ENCODE data around the gene GRIA3.

GRIA3 gene

DNA sequence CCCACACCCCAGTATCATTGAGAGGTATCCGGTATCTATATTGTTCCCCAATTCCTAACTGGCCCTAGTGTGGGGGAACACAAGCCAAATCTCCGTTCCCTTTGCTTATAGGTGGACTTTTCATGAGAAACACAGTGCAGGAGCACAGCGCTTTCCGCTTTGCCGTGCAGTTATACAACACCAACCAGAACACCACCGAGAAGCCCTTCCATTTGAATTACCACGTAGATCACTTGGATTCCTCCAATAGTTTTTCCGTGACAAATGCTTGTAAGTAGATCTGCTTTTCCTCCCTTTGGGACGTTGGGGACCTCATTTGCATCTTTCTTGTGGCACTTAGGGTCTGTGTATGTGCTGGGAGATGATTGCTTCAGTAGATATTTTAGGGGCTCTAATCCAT is 1.6 kb downstream of the GRIA3 start:
- H4K20me1 ChIP-seq (ENCODE audit: insufficient read depth, low read length) = no peaks in the 10 kb centered on the region
- H3K27ac ChIP-seq (ENCODE audit: low read length) = no peak overlapping the region
- no peak overlapping the region for H3K4me3 ChIP-seq (ENCODE audit: low read depth in 1 of 2, low read length in 2 of 2)
- no peak overlapping the region for H3K9ac ChIP-seq (ENCODE audit: low read depth, low read length)
- H3K9me3 ChIP-seq (ENCODE audit: insufficient read depth, low read length, severe bottlenecking) = no peaks in the 10 kb centered on the region
- no peak for DNase-seq
- H2AFZ ChIP-seq (ENCODE audit: low read depth, low read length) = no peak overlapping the region
- no peaks in the 10 kb centered on the region for H3K4me1 ChIP-seq (ENCODE audit: insufficient read depth, low read length)
- H3K36me3 ChIP-seq (ENCODE audit: insufficient read depth, low read length) = no peaks in the 10 kb centered on the region
- ATAC-seq (ENCODE audit: insufficient read depth, low read depth) = no peak
- H3K79me2 ChIP-seq (ENCODE audit: insufficient read depth, low read length) = no peaks in the 10 kb centered on the region
- H3K27me3 ChIP-seq (ENCODE audit: insufficient read depth, low read length, poor library complexity) = no peaks in the 10 kb centered on the region
- no peak for TF ChIP-seq EZH2 (IDR thresholded peaks at IDR 0.05; ENCODE audit: borderline replicate concordance, low read depth, low read length, severe bottlenecking)
- TF ChIP-seq, protein P1, sequence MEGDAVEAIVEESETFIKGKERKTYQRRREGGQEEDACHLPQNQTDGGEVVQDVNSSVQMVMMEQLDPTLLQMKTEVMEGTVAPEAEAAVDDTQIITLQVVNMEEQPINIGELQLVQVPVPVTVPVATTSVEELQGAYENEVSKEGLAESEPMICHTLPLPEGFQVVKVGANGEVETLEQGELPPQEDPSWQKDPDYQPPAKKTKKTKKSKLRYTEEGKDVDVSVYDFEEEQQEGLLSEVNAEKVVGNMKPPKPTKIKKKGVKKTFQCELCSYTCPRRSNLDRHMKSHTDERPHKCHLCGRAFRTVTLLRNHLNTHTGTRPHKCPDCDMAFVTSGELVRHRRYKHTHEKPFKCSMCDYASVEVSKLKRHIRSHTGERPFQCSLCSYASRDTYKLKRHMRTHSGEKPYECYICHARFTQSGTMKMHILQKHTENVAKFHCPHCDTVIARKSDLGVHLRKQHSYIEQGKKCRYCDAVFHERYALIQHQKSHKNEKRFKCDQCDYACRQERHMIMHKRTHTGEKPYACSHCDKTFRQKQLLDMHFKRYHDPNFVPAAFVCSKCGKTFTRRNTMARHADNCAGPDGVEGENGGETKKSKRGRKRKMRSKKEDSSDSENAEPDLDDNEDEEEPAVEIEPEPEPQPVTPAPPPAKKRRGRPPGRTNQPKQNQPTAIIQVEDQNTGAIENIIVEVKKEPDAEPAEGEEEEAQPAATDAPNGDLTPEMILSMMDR (IDR thresholded peaks at IDR 0.05; ENCODE audit: borderline replicate concordance, extremely low read depth, low read length, poor library complexity, severe bottlenecking) = no peak
- H3K4me2 ChIP-seq (ENCODE audit: insufficient read depth, low read length) = no peak overlapping the region

DNA sequence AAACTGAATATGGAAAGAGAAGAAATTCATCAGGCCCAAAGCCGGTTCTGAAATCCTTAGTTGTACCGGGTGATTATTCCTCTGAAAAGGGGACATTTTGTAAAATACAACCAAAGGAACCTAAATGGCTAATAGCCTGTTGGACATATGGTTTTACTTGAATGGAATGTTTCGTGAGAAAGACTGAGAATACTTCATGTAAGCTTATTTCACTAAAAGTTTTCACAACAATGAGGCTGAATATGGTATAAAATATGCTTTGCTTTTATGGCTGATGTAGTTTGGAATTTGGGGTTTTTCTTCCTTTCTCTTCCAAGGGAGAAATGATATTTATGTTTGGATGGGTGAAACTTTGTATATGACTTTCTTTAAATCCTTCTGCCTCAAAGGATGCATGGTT is 2.7 kb downstream of the GRIA3 start:
- H2AFZ ChIP-seq (ENCODE audit: low read depth, low read length) = no peak overlapping the region
- ATAC-seq (ENCODE audit: insufficient read depth, low read depth) (no peak), DNase-seq (no peak)
- H3K79me2 ChIP-seq (ENCODE audit: insufficient read depth, low read length) = no peaks in the 10 kb centered on the region
- no peaks in the 10 kb centered on the region for H3K9me3 ChIP-seq (ENCODE audit: insufficient read depth, low read length, severe bottlenecking)
- no peaks in the 10 kb centered on the region for H3K36me3 ChIP-seq (ENCODE audit: insufficient read depth, low read length)
- no peaks in the 10 kb centered on the region for H3K4me1 ChIP-seq (ENCODE audit: insufficient read depth, low read length)
- no peak overlapping the region for H3K4me3 ChIP-seq (ENCODE audit: low read depth in 1 of 2, low read length in 2 of 2)
- no peaks in the 10 kb centered on the region for H3K27me3 ChIP-seq (ENCODE audit: insufficient read depth, low read length, poor library complexity)
- TF ChIP-seq, protein P1 (IDR thresholded peaks at IDR 0.05; ENCODE audit: borderline replicate concordance, extremely low read depth, low read length, poor library complexity, severe bottlenecking) = no peak
- no peak for TF ChIP-seq EZH2 (IDR thresholded peaks at IDR 0.05; ENCODE audit: borderline replicate concordance, low read depth, low read length, severe bottlenecking)
- H4K20me1 ChIP-seq (ENCODE audit: insufficient read depth, low read length) = no peaks in the 10 kb centered on the region
- H3K4me2 ChIP-seq (ENCODE audit: insufficient read depth, low read length) = no peak overlapping the region
- no peak overlapping the region for H3K27ac ChIP-seq (ENCODE audit: low read length)
- no peak overlapping the region for H3K9ac ChIP-seq (ENCODE audit: low read depth, low read length)

DNA sequence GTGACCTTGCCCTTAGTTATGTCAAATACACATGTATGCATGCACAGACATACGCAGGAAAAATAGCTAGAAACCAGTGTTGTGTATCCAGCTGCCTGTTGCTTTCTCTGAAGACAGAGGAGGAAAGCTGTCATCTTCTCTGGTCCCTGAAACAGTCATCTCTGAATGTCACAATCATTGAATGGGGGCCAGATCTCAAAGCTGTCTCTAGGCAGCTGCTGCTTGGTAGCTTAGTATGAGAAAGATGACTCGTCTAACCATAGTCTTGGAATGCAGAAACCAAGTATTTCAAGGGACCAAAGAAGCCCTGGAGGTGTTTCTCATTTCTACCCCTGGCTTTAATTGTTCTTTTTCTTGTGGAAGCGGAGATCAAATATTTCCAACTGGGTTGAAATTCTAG is 4.0 kb downstream of the GRIA3 start:
- Histone ChIP-seq H3K4me1 (ENCODE audit: insufficient read depth, low read length) (no peaks in the 10 kb centered on the region), H3K9me3 (ENCODE audit: insufficient read depth, low read length, severe bottlenecking) (no peaks in the 10 kb centered on the region), H3K9ac (ENCODE audit: low read depth, low read length) (no peak overlapping the region), H3K4me3 (ENCODE audit: low read depth in 1 of 2, low read length in 2 of 2) (no peak overlapping the region), H3K27ac (ENCODE audit: low read length) (no peak overlapping the region), H3K27me3 (ENCODE audit: insufficient read depth, low read length, poor library complexity) (no peaks in the 10 kb centered on the region), H3K4me2 (ENCODE audit: insufficient read depth, low read length) (no peak overlapping the region), H2AFZ (ENCODE audit: low read depth, low read length) (no peak overlapping the region), H4K20me1 (ENCODE audit: insufficient read depth, low read length) (no peaks in the 10 kb centered on the region), H3K79me2 (ENCODE audit: insufficient read depth, low read length) (no peaks in the 10 kb centered on the region), H3K36me3 (ENCODE audit: insufficient read depth, low read length) (no peaks in the 10 kb centered on the region)
- no peak for TF ChIP-seq EZH2 (IDR thresholded peaks at IDR 0.05; ENCODE audit: borderline replicate concordance, low read depth, low read length, severe bottlenecking)
- TF ChIP-seq, protein P1 (IDR thresholded peaks at IDR 0.05; ENCODE audit: borderline replicate concordance, extremely low read depth, low read length, poor library complexity, severe bottlenecking) = no peak
- DNase-seq (no peak), ATAC-seq (ENCODE audit: insufficient read depth, low read depth) (no peak)

DNA sequence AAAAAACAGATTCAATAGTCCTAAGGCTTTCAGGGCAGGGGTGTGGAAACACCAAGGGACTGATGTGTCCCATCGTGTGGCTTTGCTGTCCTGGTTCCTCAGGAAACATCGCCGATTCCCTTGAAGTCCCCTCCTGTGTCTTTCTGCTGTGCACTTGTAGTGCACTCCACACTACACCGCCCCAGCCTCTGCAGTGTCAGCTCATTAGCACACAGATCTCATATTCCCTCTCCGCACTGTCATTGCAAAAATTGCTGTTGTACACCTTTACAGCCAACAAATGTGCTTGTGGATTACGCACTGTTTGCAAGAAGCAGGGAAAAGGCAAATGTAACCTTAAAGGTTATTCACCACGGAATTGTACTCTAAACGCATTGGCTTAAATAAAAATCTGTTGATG is 5.3 kb downstream of the GRIA3 start:
- Histone ChIP-seq H3K36me3 (ENCODE audit: insufficient read depth, low read length) (no peaks in the 10 kb centered on the region), H3K27me3 (ENCODE audit: insufficient read depth, low read length, poor library complexity) (no peaks in the 10 kb centered on the region), H3K4me3 (ENCODE audit: low read depth in 1 of 2, low read length in 2 of 2) (no peak overlapping the region), H3K27ac (ENCODE audit: low read length) (no peak overlapping the region), H2AFZ (ENCODE audit: low read depth, low read length) (no peak overlapping the region), H3K4me1 (ENCODE audit: insufficient read depth, low read length) (no peaks in the 10 kb centered on the region), H3K9me3 (ENCODE audit: insufficient read depth, low read length, severe bottlenecking) (no peaks in the 10 kb centered on the region), H4K20me1 (ENCODE audit: insufficient read depth, low read length) (no peaks in the 10 kb centered on the region), H3K79me2 (ENCODE audit: insufficient read depth, low read length) (no peaks in the 10 kb centered on the region), H3K9ac (ENCODE audit: low read depth, low read length) (no peak overlapping the region), H3K4me2 (ENCODE audit: insufficient read depth, low read length) (no peak overlapping the region)
- TF ChIP-seq EZH2 (IDR thresholded peaks at IDR 0.05; ENCODE audit: borderline replicate concordance, low read depth, low read length, severe bottlenecking) = no peak
- TF ChIP-seq, protein P1 (IDR thresholded peaks at IDR 0.05; ENCODE audit: borderline replicate concordance, extremely low read depth, low read length, poor library complexity, severe bottlenecking) = no peak
- ATAC-seq (ENCODE audit: insufficient read depth, low read depth) = no peak
- no peak for DNase-seq

Data from DND-41 (cell line).